ENCODE results near the gene WIPF3.

DNA sequence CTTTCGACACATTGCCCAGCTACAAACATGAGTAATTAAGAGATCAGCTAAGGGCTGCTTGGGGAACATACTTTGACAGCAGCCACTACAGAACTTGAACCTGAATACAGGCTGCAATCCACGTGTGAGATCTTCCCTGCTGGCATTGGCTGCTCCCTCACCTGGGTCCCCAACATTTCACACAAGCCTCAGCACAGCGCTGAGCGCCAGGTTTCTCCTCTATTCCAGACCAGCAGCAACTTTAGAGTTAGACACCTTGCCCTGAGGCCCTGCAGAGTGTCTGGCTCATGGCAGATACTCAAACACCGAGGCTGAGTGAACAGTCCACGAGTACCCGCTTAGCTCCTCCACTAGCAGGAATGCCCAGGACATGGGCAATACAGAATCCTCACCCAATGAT, 1.3 kb upstream of the WIPF3 start:
- no peak for TF ChIP-seq CTCF (IDR thresholded peaks at IDR 0.05; ENCODE audit: insufficient read depth, low read length)
- no peak for TF ChIP-seq POLR2AphosphoS5 (IDR thresholded peaks at IDR 0.05; ENCODE audit: low read depth)
- no peak for TF ChIP-seq GABPA (IDR thresholded peaks at IDR 0.05; ENCODE audit: low read depth)

All from HL-60 (cell line).